NCI-H2171 (cell line): Measurements from ENCODE around the gene BUD23.
A peak's percentile ranks its signal among the peaks of the same experiment; 100 is the strongest.
"Not testable (repeated sequence)": the region's sequence is repeated elsewhere in the genome, so short reads cannot be mapped to it uniquely, and the experiment has no call there.

Experiments used
- DNase-seq: peaks from one replicate; lab custom pipeline; 2025; lab: John Stamatoyannopoulos, UW

BUD23 gene

DNA sequence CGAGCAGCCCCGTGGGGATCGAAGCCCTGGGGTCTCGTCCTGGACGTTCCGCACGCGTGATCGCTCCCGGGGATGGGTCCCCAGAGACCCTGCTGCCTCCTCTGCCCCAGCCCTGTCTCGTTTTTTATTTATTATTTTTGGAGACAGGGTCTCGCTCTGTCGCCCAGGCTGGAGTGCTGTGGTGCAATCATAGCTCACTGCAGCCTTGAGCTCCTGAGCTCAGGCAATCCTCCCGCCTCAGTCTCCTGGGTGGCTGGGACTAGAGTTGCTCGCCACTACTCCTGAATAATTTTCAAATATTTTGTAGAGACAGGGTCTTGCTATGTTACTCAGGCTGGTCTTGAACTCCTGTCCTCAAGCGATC, 36.4 kb downstream of the BUD23 start:
- DNase-seq, result no peak

DNA sequence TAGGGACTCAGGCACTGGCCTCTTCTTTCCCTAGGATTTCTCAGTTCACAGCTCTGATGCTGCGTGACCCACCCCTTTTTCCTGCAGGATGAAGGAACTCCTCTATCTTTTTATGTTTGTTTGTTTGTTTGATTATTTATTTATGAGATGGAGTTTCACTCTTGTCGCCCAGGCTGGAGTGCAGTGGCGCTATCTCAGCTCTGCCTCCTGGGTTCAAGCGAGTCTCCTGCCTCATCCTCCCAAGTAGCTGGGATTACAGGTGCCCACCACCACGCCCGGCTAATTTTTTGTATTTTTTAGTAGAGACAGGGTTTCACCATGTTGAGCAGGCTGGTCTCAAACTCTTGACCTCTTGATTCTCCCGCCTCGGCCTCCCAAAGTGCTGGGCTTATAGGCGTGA, 37.0 kb downstream of the BUD23 start:
- DNase-seq, result not testable (repeated sequence)

DNA sequence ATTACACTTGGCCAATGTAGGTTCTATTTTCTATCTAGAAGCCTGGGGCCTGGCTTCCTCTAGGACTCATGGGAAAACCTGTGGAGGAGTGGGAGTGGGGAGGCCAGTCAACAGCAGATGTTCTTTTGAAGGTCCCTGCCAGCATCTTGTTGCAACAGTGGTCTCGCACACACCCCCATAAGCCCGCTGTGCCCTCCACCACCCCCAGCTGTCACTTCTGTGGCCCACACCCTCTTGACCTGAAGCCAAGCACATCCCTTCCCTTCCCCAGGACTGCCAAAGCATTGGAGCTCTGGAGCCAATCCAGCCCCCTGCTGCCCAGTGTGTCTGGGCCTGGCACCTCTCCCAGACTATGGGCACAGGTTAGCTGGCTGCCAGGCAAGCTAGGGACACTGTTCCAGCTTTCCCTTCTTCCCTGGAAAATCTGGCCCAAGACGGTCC, 38.0 kb downstream of the BUD23 start:
- peak; percentile 58 for DNase-seq

DNA sequence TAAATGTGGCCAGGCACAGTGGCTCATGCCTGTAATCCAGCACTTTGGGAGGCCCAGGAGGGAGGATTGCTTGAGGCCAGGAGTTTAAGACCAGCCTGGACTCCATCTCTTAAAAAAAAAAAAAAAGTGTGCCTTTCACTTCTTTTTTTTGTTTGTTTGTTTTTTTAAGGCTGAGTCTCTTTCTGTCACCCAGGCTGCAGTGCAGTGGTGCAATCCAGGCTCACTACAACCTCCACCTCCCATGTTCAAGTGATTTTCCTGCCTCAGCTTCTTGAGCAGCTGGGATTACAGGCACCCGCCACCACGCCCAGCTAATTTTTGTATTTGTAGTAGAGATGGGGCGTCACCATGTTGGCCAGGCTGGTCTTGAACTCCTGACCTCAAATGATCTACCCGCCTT, 38.8 kb downstream of the BUD23 start:
- DNase-seq, result not testable (repeated sequence)

DNA sequence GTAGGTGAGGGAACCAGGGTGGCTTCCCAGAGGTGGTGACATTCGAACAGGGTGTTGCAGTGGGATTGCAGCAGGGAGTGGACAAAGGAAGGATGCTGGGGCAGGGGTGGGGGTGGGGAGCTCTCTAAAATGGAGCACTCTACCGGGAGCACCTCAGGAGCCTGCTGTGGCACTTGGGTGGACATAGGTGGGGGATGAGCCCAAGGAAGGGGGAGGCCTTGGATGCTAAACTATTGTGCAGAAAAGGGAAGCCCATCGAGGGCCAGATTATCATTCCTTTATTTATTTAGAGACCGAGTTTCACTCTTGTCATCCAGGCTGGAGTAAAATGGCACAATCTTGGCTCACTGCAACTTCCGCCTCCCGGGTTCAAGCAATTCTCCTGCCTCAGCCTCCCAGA, 39.4 kb downstream of the BUD23 start:
- no peak for DNase-seq

DNA sequence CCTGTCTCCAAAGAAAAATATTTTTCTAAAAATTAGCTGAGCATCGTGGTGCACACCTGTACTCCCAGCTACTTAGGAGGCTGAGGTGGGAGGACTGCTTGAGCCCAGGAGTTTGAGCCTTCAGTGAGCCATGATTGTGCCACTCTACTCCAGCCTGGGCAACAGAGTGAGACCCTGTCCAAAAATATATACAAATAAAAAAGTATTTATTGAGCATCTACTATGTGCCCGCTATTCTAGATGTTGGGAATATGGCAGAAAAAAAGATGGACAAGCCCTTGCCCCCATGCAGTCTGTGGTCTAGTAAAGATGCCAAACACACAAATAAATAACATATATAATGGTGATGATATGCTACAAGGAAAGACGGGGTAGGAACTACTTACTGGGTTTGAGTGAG, 40.4 kb downstream of the BUD23 start:
- no peak for DNase-seq

DNA sequence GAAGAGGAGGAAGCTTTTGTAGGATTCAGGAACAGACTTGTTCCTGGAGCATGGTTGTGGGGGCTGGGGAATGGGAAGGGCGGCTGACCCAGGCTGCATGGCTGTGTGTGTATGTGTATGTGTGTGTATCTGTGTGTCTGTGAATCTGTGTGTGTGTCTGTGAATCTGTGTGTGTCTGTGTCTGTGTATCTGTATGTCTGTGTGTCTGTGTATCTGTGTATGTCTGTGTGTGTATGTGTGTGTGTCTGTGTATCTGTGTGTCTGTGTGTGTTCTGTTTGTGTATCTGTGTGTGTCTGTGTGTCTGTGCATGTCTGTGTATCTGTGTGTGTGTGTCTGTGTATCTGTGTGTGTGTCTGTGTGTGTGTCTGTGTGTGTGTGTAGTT, 42.7 kb downstream of the BUD23 start:
- DNase-seq, result no peak

DNA sequence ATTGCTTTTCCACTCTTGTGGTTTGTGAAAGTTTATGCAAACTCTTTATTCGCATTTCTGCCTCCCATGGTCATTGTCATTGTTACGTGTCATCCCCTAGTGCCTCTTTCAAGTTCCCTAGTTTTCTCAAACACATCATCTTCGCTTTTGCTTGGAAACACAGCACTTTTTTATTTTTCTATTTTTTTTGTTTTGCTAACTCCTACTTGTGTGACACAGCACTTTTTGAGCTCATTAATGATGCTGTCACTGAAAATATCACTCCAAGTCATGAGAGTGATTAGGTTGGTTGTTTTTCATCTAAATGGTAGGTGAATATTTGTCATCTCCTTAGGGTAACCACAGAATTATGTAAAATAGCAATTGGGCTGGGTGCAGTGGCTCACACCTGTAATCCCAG, 44.6 kb downstream of the BUD23 start:
- DNase-seq, result no peak

DNA sequence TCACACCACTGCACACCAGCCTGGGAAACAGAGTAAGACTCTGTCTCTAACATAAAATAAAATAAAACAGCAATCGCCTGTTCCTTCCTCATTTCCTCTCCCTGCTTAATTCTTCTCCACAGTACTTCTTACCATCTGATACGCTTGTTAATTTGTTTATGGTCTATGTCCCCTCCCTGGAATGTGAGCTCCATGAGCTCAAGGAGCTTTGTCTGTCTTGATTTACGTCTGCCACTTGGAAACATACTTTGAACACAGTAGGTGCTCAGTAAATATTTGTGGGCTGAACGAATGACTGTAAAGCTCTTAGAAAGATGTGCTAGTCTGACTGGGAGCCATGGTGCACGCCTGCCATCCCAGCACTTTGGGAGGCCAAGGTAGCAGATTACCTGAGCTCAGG, 45.2 kb downstream of the BUD23 start:
- no peak for DNase-seq

DNA sequence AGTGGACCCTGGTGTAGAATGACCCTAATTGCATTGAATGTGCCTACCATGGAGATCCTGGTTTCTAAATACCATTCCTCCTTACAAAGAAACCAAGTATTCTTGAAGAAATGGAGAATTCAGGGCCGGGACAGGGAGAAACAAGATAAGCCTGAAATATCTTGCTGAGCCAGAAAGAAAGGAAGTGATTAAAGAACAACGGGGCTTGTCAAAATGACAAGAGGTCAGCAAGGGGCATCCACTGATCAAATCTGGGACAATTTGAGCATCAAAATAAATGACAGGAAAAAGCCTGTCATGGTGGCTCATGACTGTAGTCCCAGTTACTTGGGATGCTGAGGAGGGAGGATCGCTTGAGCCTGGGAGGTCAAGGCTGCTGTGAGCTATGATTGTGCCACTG, 47.1 kb downstream of the BUD23 start:
- no peak for DNase-seq

DNA sequence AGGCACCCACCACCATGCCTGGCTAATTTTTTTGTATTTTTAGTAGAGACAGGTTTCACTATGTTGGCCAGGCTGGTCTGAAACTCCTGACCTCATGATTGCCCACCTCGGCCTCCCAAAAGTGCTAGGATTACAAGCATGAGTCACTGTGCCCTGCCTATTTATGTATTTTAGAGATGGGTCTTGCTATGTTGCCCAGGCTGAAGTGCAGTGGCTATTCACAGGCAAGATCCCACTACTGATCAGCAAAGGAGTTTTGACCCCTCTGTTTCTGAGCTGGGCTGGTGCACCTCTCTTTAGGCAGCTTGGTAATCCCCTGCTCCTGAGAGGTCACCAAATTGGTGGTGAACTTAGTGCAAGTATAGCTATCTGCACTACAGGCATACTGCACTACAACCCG, 49.0 kb downstream of the BUD23 start:
- DNase-seq, result no peak

DNA sequence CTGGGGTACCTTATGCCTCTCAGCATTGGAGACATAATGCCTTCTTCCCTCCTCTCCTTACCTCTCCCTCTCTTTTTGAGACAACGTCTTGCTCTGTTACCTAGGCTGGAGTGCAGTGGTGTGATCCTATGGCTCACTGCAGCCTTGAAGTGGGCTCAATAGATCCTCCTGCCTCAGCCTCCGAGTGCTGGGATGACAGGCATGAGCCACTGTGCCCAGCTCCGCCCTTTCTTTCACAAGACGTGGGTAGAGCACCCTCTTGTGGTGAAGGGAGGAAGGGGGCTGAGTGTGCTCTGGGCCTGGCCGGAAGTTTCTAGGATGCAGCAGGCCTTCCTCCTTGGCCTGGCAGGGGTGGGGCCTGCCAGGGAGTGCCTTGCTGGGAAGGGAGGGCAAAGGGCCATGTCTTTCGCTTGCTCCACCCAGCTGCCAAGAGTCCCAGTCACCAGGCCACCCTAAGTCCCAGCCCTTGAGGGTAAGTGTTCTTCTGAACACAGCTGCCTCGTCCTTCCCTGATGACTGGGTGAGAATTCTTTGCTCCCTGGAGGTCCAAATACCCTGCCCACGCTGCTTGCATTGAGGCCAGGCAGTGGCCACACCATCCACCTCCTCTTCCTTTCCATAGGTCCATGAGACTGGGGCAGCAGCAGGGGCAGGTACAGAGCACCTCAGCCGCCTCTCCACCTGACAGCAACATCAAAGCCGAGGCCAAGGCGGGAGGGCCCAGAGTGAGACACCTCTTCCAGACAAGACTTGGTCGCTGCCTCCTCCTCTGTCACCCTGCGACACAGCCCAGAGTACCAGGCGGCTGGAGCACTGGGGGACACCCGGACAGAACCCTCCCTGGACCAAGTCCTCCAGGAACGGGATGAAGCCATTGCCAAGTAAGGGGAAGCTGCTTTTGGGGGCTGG, 51.5 kb downstream of the BUD23 start:
- peak; percentile 75 for DNase-seq

DNA sequence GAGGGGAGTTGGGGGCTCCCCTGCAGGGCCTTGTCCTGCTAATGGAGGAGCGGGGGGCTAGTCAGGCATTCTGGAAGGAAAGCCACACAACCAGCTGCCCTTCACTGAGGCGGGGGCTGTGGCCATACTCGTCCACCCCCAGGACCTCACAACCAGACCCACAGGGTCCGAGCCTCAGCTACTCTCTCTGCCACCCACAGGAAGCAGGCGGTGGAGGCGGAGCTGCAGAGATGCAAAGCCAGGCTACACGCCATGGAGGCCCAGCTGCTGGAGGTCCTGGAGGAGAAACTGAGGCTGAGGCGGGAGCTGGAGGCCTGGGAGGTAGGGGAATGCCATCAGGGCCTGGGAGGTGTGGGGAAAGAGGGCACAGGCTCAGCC, 52.1 kb downstream of the BUD23 start:
- no peak for DNase-seq

DNA sequence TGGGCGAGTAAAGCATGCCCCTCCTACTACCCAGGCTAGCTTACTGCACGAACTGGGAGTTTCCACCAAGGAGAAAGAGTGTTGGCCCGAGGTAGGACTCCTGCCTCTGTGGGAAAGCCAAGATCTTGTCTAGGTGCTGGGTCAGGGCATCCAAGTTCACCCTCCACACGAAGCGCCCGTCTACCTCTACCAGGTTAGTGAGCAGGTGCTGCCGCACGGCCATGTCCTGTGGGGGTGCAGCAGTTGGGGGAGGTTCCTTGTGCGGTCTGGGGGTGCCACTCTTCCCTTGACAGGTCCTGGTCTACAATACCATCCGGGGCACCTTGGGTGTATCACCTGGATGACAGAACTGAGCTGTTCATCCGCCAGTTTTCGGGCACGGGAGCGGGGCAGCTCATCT, 53.5 kb downstream of the BUD23 start:
- no peak for DNase-seq

DNA sequence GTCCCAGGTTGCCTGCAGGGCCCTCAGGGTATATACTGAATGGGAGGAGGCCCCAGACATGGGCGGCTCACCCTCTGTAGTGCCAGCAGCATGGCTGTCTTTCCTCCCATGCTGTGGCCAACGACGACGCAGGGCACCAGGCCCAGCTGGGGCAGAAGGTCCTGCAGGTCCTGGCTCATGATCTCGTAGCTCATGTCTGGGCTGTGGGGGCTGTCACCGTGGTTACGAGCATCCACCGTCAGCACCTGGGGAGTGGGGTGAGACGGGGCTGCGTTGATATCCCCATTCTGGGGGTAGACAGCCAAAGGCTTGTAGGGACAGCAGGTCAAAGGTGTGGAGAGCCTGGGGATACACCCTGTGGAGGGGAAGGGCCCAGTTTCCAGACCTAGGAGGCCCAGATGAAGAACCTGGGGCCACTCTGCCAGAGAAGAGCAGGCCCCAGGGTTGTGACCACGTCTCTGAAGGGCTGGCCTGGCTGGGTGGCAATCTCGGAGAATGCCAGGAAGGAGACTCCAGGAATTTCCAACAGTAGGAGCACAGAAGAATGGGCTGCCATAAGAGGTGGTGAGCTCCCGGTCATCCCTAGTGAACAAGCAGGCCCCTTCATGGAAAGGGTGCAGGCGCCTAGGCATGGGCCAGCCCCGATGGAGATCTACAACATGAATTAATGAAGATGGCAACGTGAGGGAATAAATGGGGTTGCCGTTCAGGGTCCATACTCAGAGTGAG, 54.3 kb downstream of the BUD23 start:
- DNase-seq, result no peak

DNA sequence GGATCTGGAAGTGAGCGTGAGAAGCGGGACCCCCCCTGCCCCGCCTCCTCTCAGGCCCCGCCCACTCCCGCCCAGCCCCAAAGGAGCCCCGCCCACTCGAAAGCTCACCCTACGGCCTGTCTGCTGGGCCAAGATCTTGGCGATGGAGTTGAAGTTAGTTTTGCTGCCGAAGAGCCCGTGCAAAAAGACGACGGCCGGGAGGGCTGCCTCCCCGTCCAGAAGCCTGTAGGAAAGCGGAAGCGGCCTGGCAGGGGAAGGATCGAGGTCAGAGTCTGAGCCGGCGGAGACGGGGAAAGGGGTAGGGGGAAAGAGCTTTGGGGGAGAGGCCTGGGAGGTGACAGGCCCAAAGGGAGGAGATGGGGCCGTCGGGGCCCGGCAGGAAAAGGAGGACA, 54.8 kb downstream of the BUD23 start:
- DNase-seq, result peak; percentile 57

DNA sequence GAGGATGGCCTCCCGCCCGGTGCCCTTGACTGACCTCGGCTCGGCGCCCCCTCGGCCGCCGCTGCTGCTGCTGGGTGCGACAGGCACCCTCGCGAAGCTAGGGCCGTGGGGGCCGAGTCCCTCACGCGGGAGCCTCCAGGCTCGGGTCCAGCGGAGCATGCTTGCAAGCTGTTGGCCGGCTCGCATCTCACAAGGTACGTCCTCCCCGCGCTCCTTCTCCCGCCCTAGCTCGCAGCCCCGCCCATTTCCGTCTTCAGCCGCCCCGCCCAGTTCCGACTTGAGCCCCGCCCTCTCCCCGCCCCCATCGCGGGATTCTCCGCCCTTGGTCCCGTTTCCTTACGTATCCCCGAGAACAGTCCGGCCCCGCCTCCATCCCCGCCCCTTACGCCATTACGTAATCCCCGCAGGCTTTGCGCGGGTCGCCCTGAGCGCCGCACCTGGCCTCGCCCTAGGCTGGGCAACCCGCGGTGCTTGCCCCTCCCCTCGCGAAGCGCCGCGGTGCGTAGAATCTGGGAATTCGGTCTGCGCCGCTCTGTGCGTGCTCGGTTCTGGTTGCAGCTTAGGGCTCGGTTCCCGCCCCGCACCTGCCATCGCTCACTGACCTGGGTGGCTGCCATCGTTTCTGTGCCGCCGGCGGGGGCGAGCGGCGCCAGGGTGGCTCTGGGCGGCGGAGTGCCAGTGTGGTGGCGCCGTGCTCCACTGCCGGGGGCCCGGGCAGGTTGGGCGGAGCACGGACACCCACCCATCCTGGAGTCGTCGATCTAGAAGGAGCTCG, 55.4 kb downstream of the BUD23 start, which contains the start of gene ABHD11:
Gene ABHD11 (minus strand): TSS at position 191 of the 775 bp plus-strand sequence. CDS start 32 bp downstream, at position 159.
- DNase-seq, result peak; percentile 100

DNA sequence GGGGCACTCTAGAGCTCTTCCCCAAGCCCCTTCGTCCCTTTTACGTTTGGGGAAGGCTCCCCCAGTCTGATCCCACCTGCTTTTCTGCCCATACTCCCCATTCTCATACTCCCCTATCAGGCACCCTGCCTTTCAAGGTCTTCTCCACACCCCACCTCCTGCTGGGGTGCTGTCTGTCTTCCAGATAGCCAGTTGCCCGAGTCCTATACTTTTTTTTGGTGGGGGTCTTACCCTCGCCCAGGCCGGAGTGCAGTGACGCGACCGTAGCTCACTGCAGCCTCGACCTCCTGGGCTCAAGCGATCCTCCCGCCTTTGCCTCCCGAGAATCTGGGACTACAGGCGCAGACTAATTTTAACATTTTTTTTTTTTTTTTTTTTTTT, 56.0 kb downstream of the BUD23 start:
- no peak for DNase-seq

DNA sequence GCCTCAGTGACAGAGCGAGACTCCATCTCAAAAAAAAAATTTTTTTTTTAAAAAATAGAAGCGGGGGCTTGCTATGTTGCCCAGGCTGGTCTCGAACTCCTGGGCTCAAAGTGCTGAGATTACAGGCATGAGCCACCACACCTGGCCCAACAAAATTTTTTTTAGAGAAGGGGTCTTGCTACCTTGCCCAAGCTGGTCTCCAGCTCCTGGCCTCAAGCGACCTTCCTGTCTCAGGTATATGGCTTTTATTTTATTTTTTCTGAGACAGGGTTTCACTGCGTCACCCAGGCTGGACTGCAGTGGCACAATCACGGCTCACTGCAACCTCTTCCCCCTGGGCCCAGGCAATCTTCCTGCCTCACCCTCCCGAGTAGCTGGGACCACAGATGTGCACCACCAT, 56.8 kb downstream of the BUD23 start:
- no peak for DNase-seq

DNA sequence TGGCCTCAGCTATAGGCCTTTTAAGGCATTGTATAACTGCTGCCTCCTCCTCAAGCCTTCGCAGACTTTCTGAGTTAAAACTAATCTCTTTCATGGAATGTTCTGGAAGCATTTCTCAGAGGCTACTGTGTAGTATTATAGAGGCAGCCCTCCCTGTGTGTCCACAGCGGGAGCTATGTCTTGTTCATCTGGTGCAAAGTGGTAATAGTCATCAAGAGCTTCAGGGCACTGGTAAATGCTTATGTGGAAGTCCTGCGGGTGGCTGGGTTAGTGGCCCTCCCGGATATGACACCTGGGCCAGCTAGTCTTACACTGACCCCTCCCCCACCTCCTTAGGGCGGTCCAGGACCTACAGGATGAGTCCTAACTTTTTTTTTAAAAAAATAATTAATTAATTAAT, 57.4 kb downstream of the BUD23 start:
- no peak for DNase-seq

DNA sequence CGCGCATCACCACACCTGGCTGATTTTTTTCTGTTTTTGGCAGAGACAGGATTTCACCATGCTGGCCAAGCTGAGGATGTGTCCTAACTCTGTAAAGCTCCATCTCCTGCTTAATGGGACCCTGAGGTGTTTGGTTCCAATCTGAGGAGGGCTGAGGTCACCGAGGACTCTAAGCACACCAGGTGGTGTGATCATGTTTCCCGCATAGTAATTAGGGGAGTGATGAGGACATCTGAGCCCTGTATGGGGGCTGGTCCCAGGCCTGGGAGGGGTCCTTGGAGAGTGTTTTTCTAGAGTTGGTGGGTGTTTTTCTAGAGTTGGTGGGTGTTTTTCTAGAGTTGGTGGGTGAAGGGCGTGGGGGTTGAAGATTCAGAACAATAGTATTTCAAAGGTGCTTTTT, 58.2 kb downstream of the BUD23 start:
- DNase-seq, result peak; percentile 81

DNA sequence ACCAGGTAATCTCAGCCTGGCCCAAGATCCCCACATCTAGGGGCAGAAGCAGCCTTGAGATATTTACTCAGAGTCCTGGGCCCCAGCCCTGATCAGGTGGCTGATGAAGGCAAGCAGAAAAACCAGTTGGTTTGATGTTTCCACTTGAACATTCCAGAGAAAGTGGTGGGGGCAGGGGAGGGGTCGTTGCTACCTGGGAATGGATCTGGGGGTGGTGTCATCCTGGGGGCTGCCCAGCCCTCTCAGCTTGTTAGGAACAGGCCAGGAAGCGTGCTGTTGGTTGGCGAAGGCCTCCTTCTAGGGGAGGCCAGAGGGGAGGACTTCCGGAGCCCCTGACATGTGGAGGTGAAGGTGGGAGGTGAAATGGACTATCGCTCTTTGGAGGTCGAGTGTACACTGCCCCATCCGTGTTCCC, 58.9 kb downstream of the BUD23 start:
- DNase-seq, result no peak
